ENCODE measurements around the gene ATF6.

- TF ChIP-seq, protein P1, sequence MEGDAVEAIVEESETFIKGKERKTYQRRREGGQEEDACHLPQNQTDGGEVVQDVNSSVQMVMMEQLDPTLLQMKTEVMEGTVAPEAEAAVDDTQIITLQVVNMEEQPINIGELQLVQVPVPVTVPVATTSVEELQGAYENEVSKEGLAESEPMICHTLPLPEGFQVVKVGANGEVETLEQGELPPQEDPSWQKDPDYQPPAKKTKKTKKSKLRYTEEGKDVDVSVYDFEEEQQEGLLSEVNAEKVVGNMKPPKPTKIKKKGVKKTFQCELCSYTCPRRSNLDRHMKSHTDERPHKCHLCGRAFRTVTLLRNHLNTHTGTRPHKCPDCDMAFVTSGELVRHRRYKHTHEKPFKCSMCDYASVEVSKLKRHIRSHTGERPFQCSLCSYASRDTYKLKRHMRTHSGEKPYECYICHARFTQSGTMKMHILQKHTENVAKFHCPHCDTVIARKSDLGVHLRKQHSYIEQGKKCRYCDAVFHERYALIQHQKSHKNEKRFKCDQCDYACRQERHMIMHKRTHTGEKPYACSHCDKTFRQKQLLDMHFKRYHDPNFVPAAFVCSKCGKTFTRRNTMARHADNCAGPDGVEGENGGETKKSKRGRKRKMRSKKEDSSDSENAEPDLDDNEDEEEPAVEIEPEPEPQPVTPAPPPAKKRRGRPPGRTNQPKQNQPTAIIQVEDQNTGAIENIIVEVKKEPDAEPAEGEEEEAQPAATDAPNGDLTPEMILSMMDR (IDR thresholded peaks at IDR 0.05; ENCODE audit: low read depth, low read length, missing input control), result no peak
- TF ChIP-seq TAF1 (conservative IDR thresholded peaks at IDR 0.05), result no peak
- no peak for TF ChIP-seq FOXA1 (IDR thresholded peaks at IDR 0.05)
- TF ChIP-seq SP1 (IDR thresholded peaks at IDR 0.05), result no peak
- TF ChIP-seq, protein P2, sequence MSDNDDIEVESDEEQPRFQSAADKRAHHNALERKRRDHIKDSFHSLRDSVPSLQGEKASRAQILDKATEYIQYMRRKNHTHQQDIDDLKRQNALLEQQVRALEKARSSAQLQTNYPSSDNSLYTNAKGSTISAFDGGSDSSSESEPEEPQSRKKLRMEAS (IDR thresholded peaks at IDR 0.05), result no peak
- no peak for TF ChIP-seq REST (IDR thresholded peaks at IDR 0.05)
- TF ChIP-seq, protein P3, sequence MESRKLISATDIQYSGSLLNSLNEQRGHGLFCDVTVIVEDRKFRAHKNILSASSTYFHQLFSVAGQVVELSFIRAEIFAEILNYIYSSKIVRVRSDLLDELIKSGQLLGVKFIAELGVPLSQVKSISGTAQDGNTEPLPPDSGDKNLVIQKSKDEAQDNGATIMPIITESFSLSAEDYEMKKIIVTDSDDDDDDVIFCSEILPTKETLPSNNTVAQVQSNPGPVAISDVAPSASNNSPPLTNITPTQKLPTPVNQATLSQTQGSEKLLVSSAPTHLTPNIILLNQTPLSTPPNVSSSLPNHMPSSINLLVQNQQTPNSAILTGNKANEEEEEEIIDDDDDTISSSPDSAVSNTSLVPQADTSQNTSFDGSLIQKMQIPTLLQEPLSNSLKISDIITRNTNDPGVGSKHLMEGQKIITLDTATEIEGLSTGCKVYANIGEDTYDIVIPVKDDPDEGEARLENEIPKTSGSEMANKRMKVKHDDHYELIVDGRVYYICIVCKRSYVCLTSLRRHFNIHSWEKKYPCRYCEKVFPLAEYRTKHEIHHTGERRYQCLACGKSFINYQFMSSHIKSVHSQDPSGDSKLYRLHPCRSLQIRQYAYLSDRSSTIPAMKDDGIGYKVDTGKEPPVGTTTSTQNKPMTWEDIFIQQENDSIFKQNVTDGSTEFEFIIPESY (IDR thresholded peaks at IDR 0.05), result no peak
These were observed 163.9 kb downstream of the ATF6 start for GRCh38 chr1:161930064-161930463.

Data from liver (tissue), 3 donors.